Bladder microvascular endothelial cell (primary cell): ENCODE results near the gene OR8J3. TPM values are rescaled to one million over a fixed set of nuclear protein-coding genes. Genes with fewer than 3 reads are reported as not detected.

ENCODE experiments used
- total RNA-seq: library from RNA; depleted of rRNA; stranded (reverse); fragments of >200 nt; gene quantifications from 2 replicates; pipeline ENCODE4 v1.2.3, GENCODE V29; 2014

OR8J3 gene, protein sequence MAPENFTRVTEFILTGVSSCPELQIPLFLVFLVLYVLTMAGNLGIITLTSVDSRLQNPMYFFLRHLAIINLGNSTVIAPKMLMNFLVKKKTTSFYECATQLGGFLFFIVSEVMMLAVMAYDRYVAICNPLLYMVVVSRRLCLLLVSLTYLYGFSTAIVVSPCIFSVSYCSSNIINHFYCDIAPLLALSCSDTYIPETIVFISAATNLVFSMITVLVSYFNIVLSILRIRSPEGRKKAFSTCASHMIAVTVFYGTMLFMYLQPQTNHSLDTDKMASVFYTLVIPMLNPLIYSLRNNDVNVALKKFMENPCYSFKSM
- not detected in 2 replicates for total RNA-seq

DNA sequence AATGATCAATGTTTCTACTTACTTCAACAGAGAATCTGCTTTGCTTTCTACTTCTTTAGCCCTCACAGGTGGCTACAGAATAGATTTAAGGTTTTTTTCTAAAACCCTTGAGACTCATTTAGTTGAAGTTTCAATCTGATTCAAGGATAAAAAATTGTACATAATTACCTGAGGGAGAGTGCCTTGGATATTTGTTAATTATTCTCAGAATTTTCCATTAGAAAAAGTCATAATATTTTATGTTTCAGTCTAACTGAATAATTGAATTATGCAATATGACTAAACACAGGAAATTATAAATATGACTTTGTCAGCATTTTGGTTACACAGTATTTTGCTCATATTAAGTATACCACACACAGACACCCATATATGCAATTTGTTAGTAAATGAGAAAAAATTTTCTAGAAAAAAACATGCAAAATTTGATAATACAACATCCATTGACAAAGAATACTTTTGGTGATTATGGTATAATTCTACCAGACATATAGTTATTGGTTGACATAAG is at the start of gene OR8J3:
OR8J3 (minus strand) TSS at position 51 of the 511 bp plus-strand sequence. CDS start 2,483 bp downstream, outside the sequence.

DNA sequence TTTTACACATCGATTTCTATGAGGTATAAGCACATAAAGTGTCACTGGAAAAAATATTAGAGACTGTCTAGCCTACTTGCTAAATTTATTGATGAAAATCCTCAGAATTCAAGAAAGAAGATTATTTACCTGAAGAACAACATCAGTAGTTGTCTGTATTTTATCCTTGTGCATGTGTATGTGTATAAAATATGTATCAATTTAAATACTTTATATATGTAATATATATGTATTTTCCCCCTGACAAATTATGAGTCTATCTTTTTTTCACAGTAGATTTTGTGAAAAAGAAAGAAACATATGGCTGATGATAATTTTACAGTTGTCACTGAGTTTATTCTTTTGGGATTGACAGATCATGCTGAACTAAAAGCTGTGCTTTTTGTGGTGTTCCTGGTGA is 36.3 kb upstream of the OR8J3 start, which contains the start of gene OR5J2:
OR5J2 (plus strand) TSS at position 301 of the 400 bp plus-strand sequence; CDS start at position 301, 0 bp downstream.

DNA sequence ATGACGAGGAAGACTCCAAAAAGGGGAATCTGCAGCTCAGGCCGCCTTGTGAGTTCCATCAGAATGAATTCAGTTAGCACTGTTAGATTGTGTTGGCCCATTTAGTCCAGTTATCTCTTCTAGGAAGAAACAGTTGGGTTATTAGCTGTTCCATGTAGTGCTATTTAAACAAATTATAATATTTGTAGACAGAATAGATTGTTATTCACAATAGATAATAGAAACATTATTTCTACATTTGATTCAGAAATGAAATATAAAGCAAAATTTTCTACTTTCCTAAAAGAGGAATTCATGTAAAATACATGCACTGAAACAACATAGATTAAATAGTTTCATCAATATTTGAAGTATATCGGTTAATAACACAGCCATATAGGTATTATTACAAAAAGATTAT is 20.2 kb upstream of the OR8J3 start, which contains the start of gene OR8K5:
OR8K5 (minus strand) TSS at position 101 of the 400 bp plus-strand sequence; CDS start at position 101, 0 bp downstream.

DNA sequence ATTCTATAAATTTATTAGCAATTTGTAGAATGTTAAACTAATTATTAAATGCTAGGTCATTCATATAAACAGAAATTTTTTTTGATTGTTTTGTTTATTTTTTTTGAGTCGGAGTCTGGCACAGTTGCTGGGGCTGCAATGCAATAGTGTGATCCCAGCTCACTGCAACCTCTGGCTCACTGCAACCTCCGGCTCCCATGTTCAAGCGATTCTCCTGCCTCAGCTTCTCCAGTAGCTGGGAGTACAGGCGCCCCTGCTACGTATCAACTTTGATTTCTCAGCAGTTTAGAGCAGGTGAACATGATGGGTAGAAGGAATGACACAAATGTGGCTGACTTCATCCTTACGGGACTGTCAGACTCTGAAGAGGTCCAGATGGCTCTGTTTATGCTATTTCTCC is 17.9 kb downstream of the OR8J3 start, which contains the start of gene OR8H3:
OR8H3 (plus strand) TSS at position 301 of the 400 bp plus-strand sequence; CDS start at position 301, 0 bp downstream.

DNA sequence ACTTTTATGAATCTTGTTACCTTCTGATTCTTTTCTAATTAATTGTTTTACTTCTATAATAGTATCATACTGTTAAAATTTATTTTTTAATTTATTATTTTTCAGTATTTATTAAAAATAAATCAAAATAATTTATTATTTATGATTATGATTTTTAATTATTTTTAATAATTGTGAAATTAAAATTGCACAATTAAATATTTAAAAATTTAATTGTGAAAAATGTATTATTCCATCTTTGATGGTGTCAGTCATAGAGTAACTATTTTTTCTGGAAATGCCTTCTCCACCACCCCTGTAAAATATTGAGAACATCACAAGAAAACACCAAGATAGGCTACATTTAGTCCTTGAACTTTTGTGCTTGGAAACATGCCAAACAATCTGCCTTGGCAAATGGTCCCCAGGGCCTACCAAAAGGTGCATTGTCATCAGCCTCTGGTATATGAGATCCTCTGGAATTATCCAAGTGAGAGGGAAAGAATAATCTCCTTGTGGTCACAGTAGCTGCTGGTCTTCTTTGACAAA is 36.7 kb downstream of the OR8J3 start, which contains the start of gene OR8H2:
OR8H2 (plus strand) TSS at position 478 of the 528 bp plus-strand sequence. CDS start 1,356 bp downstream, outside the sequence.

DNA sequence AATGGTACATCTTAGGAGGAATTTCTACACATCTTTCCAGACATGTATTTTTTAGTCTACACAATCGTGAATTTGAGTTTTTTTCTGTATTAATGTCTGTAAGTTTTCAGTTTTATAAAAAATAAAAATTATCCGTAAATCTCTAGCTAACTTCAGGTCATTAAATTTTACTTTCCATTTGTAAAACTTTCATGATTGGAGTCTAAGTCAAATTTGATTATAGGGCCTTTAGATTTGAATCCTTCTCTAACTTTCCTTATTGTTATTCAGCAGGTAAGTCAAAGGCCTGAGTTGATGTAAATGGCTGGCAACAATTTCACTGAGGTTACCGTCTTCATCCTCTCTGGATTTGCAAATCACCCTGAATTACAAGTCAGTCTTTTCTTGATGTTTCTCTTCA is 47.0 kb downstream of the OR8J3 start, which contains the start of gene OR8I2:
OR8I2 (plus strand) TSS at position 301 of the 400 bp plus-strand sequence; CDS start at position 301, 0 bp downstream.

Other genes starting within 250 kb of the OR8J3 start
- not detected in 2 replicates for gene OR5W2, start 225.6 kb downstream of the OR8J3 start, total RNA-seq
- not detected in 2 replicates for gene OR5I1, start 203.8 kb downstream of the OR8J3 start, total RNA-seq
- not detected in 2 replicates for gene OR10AG1, start 170.3 kb downstream of the OR8J3 start, total RNA-seq
- gene OR5F1, start 145.6 kb downstream of the OR8J3 start, total RNA-seq, result not detected in 2 replicates
- gene OR5AS1, start 112.5 kb downstream of the OR8J3 start, total RNA-seq, result not detected in 2 replicates
- gene OR8I2, start 46.9 kb downstream of the OR8J3 start, total RNA-seq, result not detected in 2 replicates
- not detected in 2 replicates for gene OR8H2, start 36.5 kb downstream of the OR8J3 start, total RNA-seq
- gene OR8H3, start 17.8 kb downstream of the OR8J3 start, total RNA-seq, result not detected in 2 replicates
- gene OR8K5, start 20.1 kb upstream of the OR8J3 start, total RNA-seq, result not detected in 2 replicates
- gene OR5J2, start 36.4 kb upstream of the OR8J3 start, total RNA-seq, result not detected in 2 replicates
- gene OR5T2, start 94.1 kb upstream of the OR8J3 start, total RNA-seq, result not detected in 2 replicates
- not detected in 2 replicates for gene OR5T3, start 112.1 kb upstream of the OR8J3 start, total RNA-seq
- gene OR5T1, start 134.0 kb upstream of the OR8J3 start, total RNA-seq, result not detected in 2 replicates
- not detected in 2 replicates for gene OR8H1, start 152.1 kb upstream of the OR8J3 start, total RNA-seq
- not detected in 2 replicates for gene OR8K3, start 174.9 kb upstream of the OR8J3 start, total RNA-seq
- not detected in 2 replicates for gene OR8K1, start 205.8 kb upstream of the OR8J3 start, total RNA-seq
- not detected in 2 replicates for gene OR8J1, start 214.1 kb upstream of the OR8J3 start, total RNA-seq
- not detected in 2 replicates for gene OR8U1, start 235.4 kb upstream of the OR8J3 start, total RNA-seq